GM12873 (cell line): ENCODE results near the gene ACAP2.

ENCODE experiments used
- CTCF ChIP-seq: IDR thresholded peaks from 2 replicates; pipeline ENCODE4 v1.5.1; 2012; ENCODE audit warnings: low read depth, mild to moderate bottlenecking, moderate library complexity, low read length, control low read depth; ENCODE audit not compliant: insufficient read depth; ENCODE audit errors: missing control alignments

Gene ACAP2

GRCh38 chr3:195441051-195441450 is 1.8 kb downstream of the ACAP2 start:
- TF ChIP-seq CTCF = no peak

- no peak for TF ChIP-seq CTCF
These were observed 2.4 kb downstream of the ACAP2 start for GRCh38 chr3:195440379-195440778.

GRCh38 chr3:195438371-195438770 is 4.4 kb downstream of the ACAP2 start:
- no peak for TF ChIP-seq CTCF

- TF ChIP-seq CTCF = no peak
These were observed 17.0 kb downstream of the ACAP2 start for GRCh38 chr3:195425849-195426248.

- no peak for TF ChIP-seq CTCF
These were observed 19.0 kb downstream of the ACAP2 start for GRCh38 chr3:195423818-195424217.

GRCh38 chr3:195421400-195421799 is 21.4 kb downstream of the ACAP2 start:
- TF ChIP-seq CTCF = no peak

- TF ChIP-seq CTCF = no peak
These were observed 26.0 kb downstream of the ACAP2 start for GRCh38 chr3:195416795-195417194.
